SH-SY5Y (cell line): ENCODE data around the gene RAB11FIP4.

Source experiments
- GATA2 ChIP-seq: IDR thresholded peaks from 2 replicates; pipeline ENCODE4 v1.6.1; 2011; ENCODE audit warnings: mild to moderate bottlenecking, low read depth, low read length
- GATA3 ChIP-seq: IDR thresholded peaks from 2 replicates; pipeline ENCODE4 v1.6.1; 2011; ENCODE audit warnings: low read depth, mild to moderate bottlenecking, low read length, moderate library complexity

- no peak for TF ChIP-seq GATA3
- TF ChIP-seq GATA2: no peak
Measured at GRCh38 chr17:31413874-31414549, 22.5 kb downstream of the RAB11FIP4 start.
